ENCODE results near the gene DNAJC6. TPM values are rescaled to one million over a fixed set of nuclear protein-coding genes. Genes with fewer than 3 reads are reported as not detected.

Gene DNAJC6
- polyA plus RNA-seq, 1 experiment = 0.09 TPM

DNA sequence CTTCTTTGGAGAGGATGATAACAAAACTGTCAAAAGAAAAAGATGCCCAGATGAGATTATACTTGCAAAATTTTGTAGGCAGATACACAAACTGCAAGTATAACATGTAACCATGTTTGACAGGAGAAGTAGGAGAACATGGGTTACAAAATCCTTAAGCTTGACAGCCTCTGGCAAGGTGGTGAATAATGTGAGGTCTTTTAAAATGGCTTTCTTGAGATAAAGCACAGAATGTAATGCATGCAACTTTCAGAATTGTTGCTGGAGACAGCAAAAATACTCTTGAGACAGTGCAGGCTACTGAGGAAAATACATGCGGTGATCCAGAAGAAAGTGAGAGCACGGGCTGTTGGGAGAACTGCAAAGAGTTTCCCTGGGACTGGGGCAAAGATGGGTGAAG, 24.7 kb downstream of the DNAJC6 start:
- CTCF ChIA-PET = no interaction called here
- Histone ChIP-seq H3K27me3 (ENCODE audit: control insufficient read depth, insufficient read depth, low read length) (no peaks in the 10 kb centered on the region), H3K4me3 (ENCODE audit: low read depth, low read length) (no peak overlapping the region), H3K9me3 (ENCODE audit: control insufficient read depth, insufficient read depth, low read length) (no peaks in the 10 kb centered on the region), H3K27ac (ENCODE audit: low read depth, low read length) (no peak overlapping the region)
- POLR2A ChIA-PET = no interaction called here
- TF ChIP-seq, protein P1, sequence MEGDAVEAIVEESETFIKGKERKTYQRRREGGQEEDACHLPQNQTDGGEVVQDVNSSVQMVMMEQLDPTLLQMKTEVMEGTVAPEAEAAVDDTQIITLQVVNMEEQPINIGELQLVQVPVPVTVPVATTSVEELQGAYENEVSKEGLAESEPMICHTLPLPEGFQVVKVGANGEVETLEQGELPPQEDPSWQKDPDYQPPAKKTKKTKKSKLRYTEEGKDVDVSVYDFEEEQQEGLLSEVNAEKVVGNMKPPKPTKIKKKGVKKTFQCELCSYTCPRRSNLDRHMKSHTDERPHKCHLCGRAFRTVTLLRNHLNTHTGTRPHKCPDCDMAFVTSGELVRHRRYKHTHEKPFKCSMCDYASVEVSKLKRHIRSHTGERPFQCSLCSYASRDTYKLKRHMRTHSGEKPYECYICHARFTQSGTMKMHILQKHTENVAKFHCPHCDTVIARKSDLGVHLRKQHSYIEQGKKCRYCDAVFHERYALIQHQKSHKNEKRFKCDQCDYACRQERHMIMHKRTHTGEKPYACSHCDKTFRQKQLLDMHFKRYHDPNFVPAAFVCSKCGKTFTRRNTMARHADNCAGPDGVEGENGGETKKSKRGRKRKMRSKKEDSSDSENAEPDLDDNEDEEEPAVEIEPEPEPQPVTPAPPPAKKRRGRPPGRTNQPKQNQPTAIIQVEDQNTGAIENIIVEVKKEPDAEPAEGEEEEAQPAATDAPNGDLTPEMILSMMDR (IDR thresholded peaks at IDR 0.05; ENCODE audit: low read depth, low read length) = no peak
- no peak for DNase-seq (ENCODE audit: low read depth, low spot score)

DNA sequence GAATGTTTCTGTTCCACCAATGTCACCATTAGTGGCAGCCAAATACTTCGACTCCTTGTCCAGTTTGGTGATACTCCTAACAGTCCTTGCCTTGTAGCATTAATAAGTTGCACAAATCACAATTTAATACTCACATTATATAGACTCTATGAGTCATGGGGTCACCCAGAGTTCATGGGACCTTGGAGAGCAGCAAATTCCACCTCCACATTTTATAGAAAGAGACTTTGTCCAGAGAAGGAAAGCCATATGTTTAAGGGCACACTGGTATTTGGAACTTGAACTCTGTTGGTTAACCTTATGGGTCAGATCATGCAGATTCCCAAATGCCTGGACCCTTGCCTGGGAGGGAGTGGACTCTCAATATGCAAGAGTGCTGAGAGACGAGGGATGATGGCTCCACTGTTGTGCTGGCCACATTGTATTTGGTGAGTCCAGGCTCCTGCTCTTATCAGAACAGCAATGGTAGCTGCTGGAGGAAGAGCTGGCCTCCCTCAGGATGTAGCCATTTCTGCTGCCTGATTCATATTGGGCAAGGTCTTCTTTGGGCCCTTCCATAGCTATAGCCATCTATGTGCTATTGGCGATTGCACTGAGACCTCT, 30.6 kb downstream of the DNAJC6 start:
- TF ChIP-seq, protein P1 (IDR thresholded peaks at IDR 0.05; ENCODE audit: low read depth, low read length) = no peak
- no peak overlapping the region for H3K27ac ChIP-seq (ENCODE audit: low read depth, low read length)
- no peaks in the 10 kb centered on the region for H3K9me3 ChIP-seq (ENCODE audit: control insufficient read depth, insufficient read depth, low read length)
- no peak overlapping the region for H3K4me3 ChIP-seq (ENCODE audit: low read depth, low read length)
- no peaks in the 10 kb centered on the region for H3K27me3 ChIP-seq (ENCODE audit: control insufficient read depth, insufficient read depth, low read length)
- ChIA-PET POLR2A (no interaction called here), CTCF (no interaction called here)
- DNase-seq (ENCODE audit: low read depth, low spot score) = no peak

DNA sequence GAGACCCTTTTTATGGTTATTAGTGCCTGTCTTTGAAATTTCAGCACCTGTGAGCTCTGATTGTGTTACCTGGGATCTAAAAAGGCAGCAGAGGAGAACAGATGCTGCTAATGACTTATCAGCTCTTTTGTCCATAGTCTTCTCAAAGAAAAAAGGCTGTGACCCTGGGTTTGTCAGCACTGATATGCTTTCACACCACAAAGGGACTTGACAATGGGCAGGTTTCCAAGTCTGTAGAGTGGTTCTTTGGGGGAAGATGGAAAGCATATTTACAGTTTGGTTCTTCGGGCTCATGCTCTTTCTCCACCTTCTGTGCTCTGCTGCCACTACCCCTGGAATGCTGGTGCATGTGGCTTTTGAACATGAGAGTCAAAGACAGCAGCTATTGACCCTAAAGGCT, 32.0 kb downstream of the DNAJC6 start:
- H3K27me3 ChIP-seq (ENCODE audit: control insufficient read depth, insufficient read depth, low read length) = no peaks in the 10 kb centered on the region
- DNase-seq (ENCODE audit: low read depth, low spot score) = no peak
- ChIA-PET CTCF (no interaction called here), POLR2A (no interaction called here)
- no peak overlapping the region for H3K27ac ChIP-seq (ENCODE audit: low read depth, low read length)
- TF ChIP-seq, protein P1 (IDR thresholded peaks at IDR 0.05; ENCODE audit: low read depth, low read length) = no peak
- H3K4me3 ChIP-seq (ENCODE audit: low read depth, low read length) = no peak overlapping the region
- no peaks in the 10 kb centered on the region for H3K9me3 ChIP-seq (ENCODE audit: control insufficient read depth, insufficient read depth, low read length)

DNA sequence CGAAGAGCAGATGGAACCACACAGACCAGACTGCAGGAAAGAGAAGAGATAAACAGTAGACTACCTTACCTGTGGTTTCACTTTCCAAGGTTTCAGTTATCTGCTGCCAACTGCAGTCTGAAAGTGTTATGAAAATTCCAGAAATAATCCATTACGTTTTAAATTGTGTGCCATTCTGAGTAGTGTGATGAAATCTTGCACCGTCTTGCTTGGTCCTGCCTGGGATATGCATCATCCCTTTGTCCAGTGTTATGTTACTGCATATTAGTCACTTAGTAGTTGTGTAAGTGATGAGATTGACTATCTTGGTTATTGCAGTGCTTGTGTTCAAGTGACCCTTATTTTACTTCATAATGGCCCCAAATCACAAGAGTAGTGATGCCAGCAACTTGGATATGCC, 33.9 kb downstream of the DNAJC6 start:
- H3K4me3 ChIP-seq (ENCODE audit: low read depth, low read length) = no peak overlapping the region
- DNase-seq (ENCODE audit: low read depth, low spot score) = no peak
- H3K27me3 ChIP-seq (ENCODE audit: control insufficient read depth, insufficient read depth, low read length) = no peaks in the 10 kb centered on the region
- H3K9me3 ChIP-seq (ENCODE audit: control insufficient read depth, insufficient read depth, low read length) = no peaks in the 10 kb centered on the region
- TF ChIP-seq, protein P1 (IDR thresholded peaks at IDR 0.05; ENCODE audit: low read depth, low read length) = no peak
- ChIA-PET POLR2A (no interaction called here), CTCF (no interaction called here)
- H3K27ac ChIP-seq (ENCODE audit: low read depth, low read length) = no peak overlapping the region

DNA sequence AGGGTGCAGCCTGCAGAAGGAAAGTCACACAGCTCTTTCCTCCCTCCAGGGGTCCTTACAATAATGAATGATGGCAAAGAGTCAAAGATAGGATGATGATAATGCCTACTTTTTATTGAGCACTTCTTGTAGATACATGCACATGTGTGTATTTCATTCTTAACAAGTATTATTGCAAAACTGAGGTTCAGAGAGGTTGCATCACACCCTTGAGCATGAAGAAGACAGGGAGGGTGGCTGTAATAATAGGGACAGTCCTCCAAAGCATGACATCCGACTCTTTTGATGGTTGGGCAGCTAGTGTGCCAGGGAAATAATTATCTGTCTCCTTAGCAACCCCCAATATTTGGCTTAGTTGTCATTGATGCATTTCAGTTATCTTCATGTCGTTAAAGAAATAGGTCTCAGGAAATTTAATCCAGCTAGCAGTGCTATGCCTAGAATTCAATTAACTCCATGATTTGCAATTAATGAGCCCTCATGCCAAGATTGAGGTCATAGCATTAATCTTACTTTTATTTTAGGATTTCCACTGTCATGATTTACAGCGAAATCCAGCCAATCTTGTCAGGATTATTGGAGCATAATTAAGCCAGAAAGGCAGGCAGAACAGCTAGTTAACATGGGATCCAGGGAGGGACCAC, 35.0 kb downstream of the DNAJC6 start:
- CTCF ChIA-PET = no interaction called here
- Histone ChIP-seq H3K4me3 (ENCODE audit: low read depth, low read length) (no peak overlapping the region), H3K27me3 (ENCODE audit: control insufficient read depth, insufficient read depth, low read length) (no peaks in the 10 kb centered on the region), H3K9me3 (ENCODE audit: control insufficient read depth, insufficient read depth, low read length) (no peaks in the 10 kb centered on the region), H3K27ac (ENCODE audit: low read depth, low read length) (no peak overlapping the region)
- TF ChIP-seq, protein P1 (IDR thresholded peaks at IDR 0.05; ENCODE audit: low read depth, low read length) = no peak
- DNase-seq (ENCODE audit: low read depth, low spot score) = no peak
- POLR2A ChIA-PET = no interaction called here

Measured in AG04450 (cell line).